HG02981 (cell line): Measurements from ENCODE around the gene PTPRF.

ENCODE experiments used
- ATAC-seq: cut with Tn5 transposase; IDR thresholded peaks from one replicate; pipeline ENCODE4 v1.9.1; 2021; ENCODE audit warnings: mild to moderate bottlenecking, moderate library complexity; ENCODE audit not compliant: unreplicated experiment

Gene PTPRF

GRCh38 chr1:43550598-43551246 is 20.0 kb downstream of the PTPRF start:
- ATAC-seq: no peak

- no peak for ATAC-seq
These were observed 20.8 kb downstream of the PTPRF start for GRCh38 chr1:43551396-43551888.

- no peak for ATAC-seq
These were observed 21.5 kb downstream of the PTPRF start for GRCh38 chr1:43552059-43552742.

- no peak for ATAC-seq
These were observed 22.1 kb downstream of the PTPRF start for GRCh38 chr1:43552813-43553212.

- no peak for ATAC-seq
These were observed 23.8 kb downstream of the PTPRF start for GRCh38 chr1:43554444-43554992.

- ATAC-seq: no peak
These were observed 26.1 kb downstream of the PTPRF start for GRCh38 chr1:43556782-43557181.

GRCh38 chr1:43557744-43558245 is 27.1 kb downstream of the PTPRF start:
- ATAC-seq: no peak

- no peak for ATAC-seq
These were observed 27.7 kb downstream of the PTPRF start for GRCh38 chr1:43558346-43558841.

- ATAC-seq: no peak
These were observed 29.0 kb downstream of the PTPRF start for GRCh38 chr1:43559714-43560113.

- no peak for ATAC-seq
These were observed 29.6 kb downstream of the PTPRF start for GRCh38 chr1:43560286-43560685.

- ATAC-seq: no peak
These were observed 33.3 kb downstream of the PTPRF start for GRCh38 chr1:43563876-43564539.

GRCh38 chr1:43564551-43565348 is 34.1 kb downstream of the PTPRF start:
- ATAC-seq: no peak

- no peak for ATAC-seq
These were observed 35.1 kb downstream of the PTPRF start for GRCh38 chr1:43565600-43566360.

- no peak for ATAC-seq
These were observed 35.8 kb downstream of the PTPRF start for GRCh38 chr1:43566382-43567044.

GRCh38 chr1:43569175-43569574 is 38.5 kb downstream of the PTPRF start:
- no peak for ATAC-seq

- no peak for ATAC-seq
These were observed 39.6 kb downstream of the PTPRF start for GRCh38 chr1:43570277-43570676.

- no peak for ATAC-seq
These were observed 40.0 kb downstream of the PTPRF start for GRCh38 chr1:43570715-43571114.

- ATAC-seq: no peak
These were observed 41.4 kb downstream of the PTPRF start for GRCh38 chr1:43572084-43572483.

- ATAC-seq: no peak
These were observed 41.9 kb downstream of the PTPRF start for GRCh38 chr1:43572538-43572937.
